HCT116 (cell line): ENCODE results near the gene GTPBP10.

Experiments used
- ATF3 ChIP-seq: IDR thresholded peaks from 2 replicates; pipeline ENCODE4 v1.6.1; 2012
- CEBPB ChIP-seq: IDR thresholded peaks from 2 replicates; pipeline ENCODE4 v1.6.1; 2012; ENCODE audit warnings: low read depth
- CTCF ChIP-seq, 3 experiments: fragments of 200-600 bp in 1 of 3; sonication (generic) in 1 of 3; IDR thresholded peaks in 2 of 3; conservative IDR thresholded peaks in 1 of 3; 2 replicates each; pipeline ENCODE4 v1.5.1; 2012 to 2017; ENCODE audit warnings: low read depth in 2 of 3, low read length in 2 of 3, antibody characterized with exemption in 1 of 3, borderline replicate concordance in 1 of 3, control low read depth in 1 of 3, mild to moderate bottlenecking in 1 of 3, mixed read lengths in 1 of 3, mixed run types in 1 of 3, moderate library complexity in 1 of 3; ENCODE audit not compliant: insufficient read depth in 1 of 3
- EZH2phosphoT487 ChIP-seq: fragments of 200-600 bp; IDR thresholded peaks from 2 replicates; pipeline ENCODE4 v1.6.1; 2018; ENCODE audit warnings: antibody characterized with exemption, borderline replicate concordance
- MAX ChIP-seq: IDR thresholded peaks from 2 replicates; pipeline ENCODE4 v1.6.1; 2012
- POLR2A ChIP-seq: IDR thresholded peaks from 2 replicates; pipeline ENCODE4 v1.7.0; 2011; ENCODE audit warnings: borderline replicate concordance; ENCODE audit not compliant: insufficient read depth, insufficient read length; ENCODE audit errors: extremely low read depth
- RAD21 ChIP-seq: IDR thresholded peaks from 2 replicates; pipeline ENCODE4 v1.6.1; 2012; ENCODE audit warnings: low read depth, mild to moderate bottlenecking

GRCh38 chr7:90411510-90411909, 65.0 kb downstream of the GTPBP10 start:
- TF ChIP-seq CTCF (IDR thresholded peaks at IDR 0.05 in 2 of 3, conservative IDR thresholded peaks at IDR 0.05 in 1 of 3; ENCODE audit: borderline replicate concordance in 1 of 3, insufficient read depth in 1 of 3, low read depth in 2 of 3, low read length in 2 of 3) (no peak), MAX (no peak), RAD21 (no peak), POLR2A (no peak), ATF3 (no peak), CEBPB (peak; percentile 48; the same call in 1 of the 2 replicates), EZH2phosphoT487 (no peak)
